GM12874 (cell line): ENCODE measurements around the gene OAS3.

ENCODE experiments used
- CTCF ChIP-seq: IDR thresholded peaks from 2 replicates; pipeline ENCODE4 v1.5.1; 2011; ENCODE audit warnings: low read depth, mild to moderate bottlenecking, control low read depth, low read length, moderate library complexity; ENCODE audit not compliant: insufficient read depth

The OAS3 gene

GRCh38 chr12:113016796-113017195, 78.5 kb downstream of the OAS3 start:
- TF ChIP-seq CTCF, result no peak

GRCh38 chr12:113019025-113019424, 80.8 kb downstream of the OAS3 start:
- no peak for TF ChIP-seq CTCF

- no peak for TF ChIP-seq CTCF
Observed at GRCh38 chr12:113021500-113021899, 83.2 kb downstream of the OAS3 start.
